Kidney epithelial cell (primary cell): ENCODE results near the gene ZNF169. TPM values are rescaled to one million over a fixed set of nuclear protein-coding genes. Genes with fewer than 3 reads are reported as not detected.

Source experiments
- DNase-seq: peaks from one replicate; pipeline ENCODE4 v3.0.0-alpha.2; 2010; ENCODE audit warnings: low read depth
- H3K27me3 ChIP-seq: 2 replicates; pipeline ENCODE4 v1.6.0; 2011; ENCODE audit warnings: low read length; ENCODE audit not compliant: control insufficient read depth, insufficient read depth
- H3K36me3 ChIP-seq: 2 replicates; pipeline ENCODE4 v1.5.1; 2011; ENCODE audit warnings: low read length; ENCODE audit not compliant: control insufficient read depth, insufficient read depth
- H3K4me3 ChIP-seq: 2 replicates; pipeline ENCODE4 v1.5.1; 2011; ENCODE audit warnings: low read depth, mild to moderate bottlenecking, control low read depth, low read length
- total RNA-seq: library from RNA; depleted of rRNA; stranded (reverse); fragments of >200 nt; gene quantifications from 2 replicates; pipeline ENCODE4 v1.2.3, GENCODE V29; 2015
- TF ChIP-seq, protein P1 (sequence below): IDR thresholded peaks from 2 replicates; pipeline ENCODE4 v1.5.1; 2011; ENCODE audit warnings: mild to moderate bottlenecking, moderate library complexity, low read length, control low read depth, inconsistent platforms; ENCODE audit not compliant: insufficient read depth, poor library complexity, severe bottlenecking

ZNF169 gene
- 2.0 and 4.9 TPM in 2 replicates for total RNA-seq

DNA sequence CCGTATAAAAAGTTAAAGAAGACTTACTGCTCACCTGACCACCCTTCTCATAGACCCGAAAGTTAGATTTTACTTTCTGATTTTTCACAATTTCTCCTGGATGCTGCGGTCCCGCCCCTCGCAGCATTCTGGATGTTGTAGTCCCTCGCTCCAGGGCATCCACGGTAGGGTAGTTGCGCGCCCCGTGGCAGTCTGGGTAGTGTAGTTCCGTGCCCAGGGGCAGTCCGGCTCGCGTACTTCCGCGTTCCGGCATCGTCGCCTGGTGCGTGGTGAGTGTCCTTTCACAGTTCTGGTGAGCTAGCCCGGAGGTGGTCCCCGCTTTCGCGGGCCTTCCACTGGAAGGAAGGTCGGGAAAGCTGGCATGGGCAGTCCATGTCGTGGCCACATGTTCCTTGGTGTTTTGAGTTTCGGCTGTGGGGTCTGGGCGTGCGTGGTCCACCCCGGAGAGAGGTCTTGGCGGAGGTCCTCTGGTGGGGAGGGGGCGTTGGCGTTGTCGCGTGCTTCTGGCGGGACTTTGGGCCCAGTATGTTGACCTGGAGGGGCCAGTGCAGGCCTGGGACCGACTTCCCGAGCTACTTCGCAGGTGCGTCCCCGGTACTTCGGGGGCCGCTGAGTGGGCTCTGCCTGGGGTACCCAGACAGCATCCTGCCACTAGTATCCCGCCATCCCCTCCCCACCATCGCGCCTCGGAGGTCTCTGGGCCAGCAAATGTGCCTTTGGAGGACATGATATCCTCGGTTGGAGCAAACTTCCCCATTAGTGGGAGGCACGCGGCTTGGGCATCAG is at the start of gene ZNF169:
TSS of gene ZNF169 (plus strand) at position 222 of the 786 bp plus-strand sequence. CDS start 19,515 bp downstream, outside the sequence.
- peak; percentile 47 for DNase-seq
- TF ChIP-seq, protein P1, sequence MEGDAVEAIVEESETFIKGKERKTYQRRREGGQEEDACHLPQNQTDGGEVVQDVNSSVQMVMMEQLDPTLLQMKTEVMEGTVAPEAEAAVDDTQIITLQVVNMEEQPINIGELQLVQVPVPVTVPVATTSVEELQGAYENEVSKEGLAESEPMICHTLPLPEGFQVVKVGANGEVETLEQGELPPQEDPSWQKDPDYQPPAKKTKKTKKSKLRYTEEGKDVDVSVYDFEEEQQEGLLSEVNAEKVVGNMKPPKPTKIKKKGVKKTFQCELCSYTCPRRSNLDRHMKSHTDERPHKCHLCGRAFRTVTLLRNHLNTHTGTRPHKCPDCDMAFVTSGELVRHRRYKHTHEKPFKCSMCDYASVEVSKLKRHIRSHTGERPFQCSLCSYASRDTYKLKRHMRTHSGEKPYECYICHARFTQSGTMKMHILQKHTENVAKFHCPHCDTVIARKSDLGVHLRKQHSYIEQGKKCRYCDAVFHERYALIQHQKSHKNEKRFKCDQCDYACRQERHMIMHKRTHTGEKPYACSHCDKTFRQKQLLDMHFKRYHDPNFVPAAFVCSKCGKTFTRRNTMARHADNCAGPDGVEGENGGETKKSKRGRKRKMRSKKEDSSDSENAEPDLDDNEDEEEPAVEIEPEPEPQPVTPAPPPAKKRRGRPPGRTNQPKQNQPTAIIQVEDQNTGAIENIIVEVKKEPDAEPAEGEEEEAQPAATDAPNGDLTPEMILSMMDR: no peak
- H3K36me3 ChIP-seq: no peaks in the 10 kb centered on the region
- H3K27me3 ChIP-seq: no peaks in the 10 kb centered on the region
- peak within 1 kb of the TSS; percentile 95 for H3K4me3 ChIP-seq

DNA sequence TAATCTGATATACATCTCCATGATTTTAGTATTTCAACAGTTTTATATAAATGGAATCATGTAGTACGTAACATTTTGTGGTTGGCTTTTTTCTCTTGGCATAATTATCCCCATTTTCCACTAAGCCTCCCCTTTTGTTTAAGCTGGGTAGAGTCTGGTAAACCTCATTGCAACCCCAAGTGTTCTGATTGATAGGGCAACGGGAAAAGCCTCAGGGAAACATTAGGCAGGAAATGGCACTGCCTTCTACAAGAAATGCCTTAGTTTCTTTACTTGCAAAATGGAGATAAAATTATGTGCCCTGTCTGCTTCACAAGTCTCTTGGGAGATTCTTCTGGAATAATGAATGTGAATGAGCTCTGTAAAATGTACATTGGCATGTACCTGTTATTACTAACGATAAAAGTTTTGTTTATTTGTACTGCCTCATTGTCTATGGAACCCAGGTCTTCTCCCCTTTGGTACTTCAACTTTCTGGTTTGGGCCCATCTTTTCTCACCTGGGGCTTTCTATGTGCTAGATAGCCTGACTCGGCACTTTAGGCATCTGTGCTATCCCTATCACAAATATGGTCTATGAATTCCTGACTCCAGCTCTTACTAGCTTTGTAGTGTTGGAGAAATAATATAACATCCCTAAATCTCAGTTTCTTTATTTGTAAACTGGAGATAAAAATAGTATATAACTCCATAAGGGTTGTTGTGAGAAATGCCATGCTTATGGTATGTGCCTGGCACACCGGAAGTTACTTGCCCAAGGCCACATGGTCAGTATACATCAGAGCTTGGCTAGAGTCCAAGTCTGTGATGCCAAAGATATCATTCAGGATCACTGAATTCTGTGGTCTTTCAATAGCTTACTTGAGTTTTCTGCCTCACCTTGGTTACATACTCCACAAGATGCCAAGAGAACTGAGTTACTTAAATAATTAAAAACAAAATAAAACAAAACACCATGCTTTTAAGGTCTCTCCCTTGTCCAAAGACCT is 48.2 kb upstream of the ZNF169 start:
- no peak for DNase-seq
- peaks cover 2% of the 10 kb centered on the region for H3K27me3 ChIP-seq
- H3K4me3 ChIP-seq: no peak overlapping the region
- no peaks in the 10 kb centered on the region for H3K36me3 ChIP-seq
- TF ChIP-seq, protein P1: no peak

- Histone ChIP-seq H3K4me3 (no peak overlapping the region), H3K36me3 (no peaks in the 10 kb centered on the region), H3K27me3 (peaks cover 2% of the 10 kb centered on the region)
- TF ChIP-seq, protein P1: no peak
- DNase-seq: no peak
These were observed 47.0 kb upstream of the ZNF169 start for GRCh38 chr9:94212091-94212490.

- H3K4me3 ChIP-seq: no peak overlapping the region
- TF ChIP-seq, protein P1: no peak
- no peaks in the 10 kb centered on the region for H3K36me3 ChIP-seq
- DNase-seq: no peak
- H3K27me3 ChIP-seq: peaks cover 2% of the 10 kb centered on the region
These were observed 46.6 kb upstream of the ZNF169 start for GRCh38 chr9:94212531-94212930.

GRCh38 chr9:94213511-94214124 is 45.5 kb upstream of the ZNF169 start:
- no peak overlapping the region for H3K4me3 ChIP-seq
- TF ChIP-seq, protein P1: peak; percentile 74
- H3K27me3 ChIP-seq: peaks cover 2% of the 10 kb centered on the region
- no peaks in the 10 kb centered on the region for H3K36me3 ChIP-seq
- DNase-seq: peak; percentile 19
